Hepatic stellate cell (primary cell): ENCODE results near the gene MMRN1.

Source experiments
- DNase-seq: peaks from one replicate; pipeline ENCODE4 v3.0.0; 2011; ENCODE audit warnings: low spot score

The MMRN1 gene

DNA sequence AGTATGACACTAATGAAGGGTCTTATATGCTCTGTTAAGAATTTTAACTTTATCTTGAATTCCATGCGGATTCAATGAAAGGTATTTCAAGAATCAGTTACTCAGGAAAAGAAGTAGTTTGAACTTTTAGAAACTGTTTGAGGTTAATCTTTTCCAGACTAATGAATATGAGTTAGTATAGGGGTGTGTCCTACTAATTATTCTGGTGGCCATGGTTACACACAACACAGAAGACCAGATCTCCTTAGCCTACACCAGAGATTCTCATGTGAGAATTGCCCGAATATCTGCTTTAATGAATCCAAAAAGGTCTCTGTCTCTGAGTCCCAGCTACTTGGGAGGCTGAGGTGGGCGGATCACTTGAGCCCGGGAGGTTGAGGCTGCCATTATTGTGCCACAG is 100.4 kb downstream of the MMRN1 start:
- no peak for DNase-seq

- DNase-seq = no peak
Observed at GRCh38 chr4:89995814-89996213, 101.2 kb downstream of the MMRN1 start.

DNA sequence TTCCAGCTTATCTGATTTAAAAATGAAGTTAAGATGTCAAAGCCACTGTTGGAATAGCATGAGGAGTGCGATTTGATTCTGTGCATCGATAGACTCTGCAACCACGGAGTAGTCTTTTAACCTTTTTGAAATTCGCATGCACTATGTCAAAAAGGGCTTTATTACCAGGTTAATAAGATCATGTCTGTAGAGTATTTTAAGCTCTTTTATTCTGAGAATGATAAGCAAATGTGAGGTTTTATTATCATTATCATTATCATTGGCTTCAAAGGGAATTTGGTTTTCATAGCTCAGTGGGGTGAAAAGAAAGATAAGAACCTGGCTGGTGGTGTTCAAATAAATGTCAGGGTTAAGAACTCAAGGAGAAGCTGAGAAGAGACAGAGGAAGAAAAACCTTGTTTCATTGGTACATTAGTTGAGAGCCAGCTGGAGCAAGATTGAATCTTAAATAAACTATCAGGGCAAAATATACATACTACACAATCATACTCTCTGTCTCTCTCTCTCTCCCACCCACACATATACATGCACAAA is 102.6 kb downstream of the MMRN1 start:
- DNase-seq = no peak

GRCh38 chr4:89998469-89999011 is 103.9 kb downstream of the MMRN1 start:
- DNase-seq = no peak

DNA sequence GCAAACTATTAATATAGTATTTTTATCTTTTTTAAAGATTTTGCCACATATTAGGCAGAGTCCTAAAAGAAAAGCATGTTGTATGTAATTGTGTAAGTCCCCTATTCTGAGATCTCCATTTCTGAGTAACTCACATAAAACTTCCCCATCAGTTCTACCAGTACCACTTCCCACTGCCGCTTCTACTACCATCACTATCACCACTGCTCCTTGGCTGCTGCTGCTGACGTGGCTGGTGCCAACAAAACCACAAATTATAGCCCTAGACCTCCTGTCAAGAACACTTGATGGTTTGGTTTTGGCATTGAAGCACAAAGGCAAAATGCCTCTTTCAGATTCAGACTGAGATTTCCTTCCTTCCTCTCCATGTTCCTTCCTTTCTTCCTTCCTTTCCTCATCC is 106.4 kb downstream of the MMRN1 start:
- no peak for DNase-seq

- no peak for DNase-seq
Observed at GRCh38 chr4:90002441-90003062, 107.9 kb downstream of the MMRN1 start.
